Middle frontal gyrus (tissue), 1 donor: ENCODE data around the gene PCID2.

ENCODE experiments used
- DNase-seq: peaks from one replicate; pipeline ENCODE4 v3.0.0-alpha.2; 2015; ENCODE audit warnings: low spot score; ENCODE audit errors: extremely low spot score

PCID2 gene

DNA sequence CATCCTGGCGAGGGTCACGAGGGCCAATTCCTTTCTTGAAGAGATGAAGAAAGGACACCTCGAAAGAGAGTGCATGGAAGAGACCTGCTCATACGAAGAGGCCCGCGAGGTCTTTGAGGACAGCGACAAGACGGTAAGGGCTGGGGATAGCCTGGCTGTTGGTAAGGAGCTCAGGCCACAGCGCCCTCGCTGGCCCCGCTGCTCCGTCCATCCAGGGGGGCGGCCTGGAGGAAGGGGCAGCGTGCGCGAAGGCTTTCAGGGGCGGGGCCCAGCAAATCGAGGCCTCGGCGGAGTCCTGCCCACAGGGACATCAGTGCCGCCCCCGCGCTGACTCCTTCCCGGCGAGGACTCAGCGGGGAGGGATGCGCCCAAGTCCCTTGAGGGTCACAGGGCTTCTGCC, 79.0 kb downstream of the PCID2 start:
- DNase-seq: no peak
